Heart left ventricle (tissue), 16 donors: Measurements from ENCODE around the gene TOM1. TPM values are rescaled to one million over a fixed set of nuclear protein-coding genes. Genes with fewer than 3 reads are reported as not detected.

Experiments used
- ATAC-seq, 4 donors: fragments of 200-7000 bp; cut with Tn5 transposase; one replicate each; pipeline ENCODE4 v1.9.1; 2020 to 2022; ENCODE audit warnings: moderate library complexity in 4 of 4, mild to moderate bottlenecking in 3 of 4, moderate number of reproducible peaks in 1 of 4
- DNase-seq, 5 donors: peaks; one replicate each; pipeline ENCODE4 v3.0.0-alpha.2; 2020
- H3K27ac ChIP-seq, 12 donors: fragments of 200-600 bp; sonication (generic) in 4 of 12; one replicate each; pipeline versions ENCODE4 v1.5.0 to v1.8.0; 2016 to 2022; ENCODE audit warnings: mild to moderate bottlenecking in 2 of 12
- H3K27me3 ChIP-seq, 9 donors: fragments of 200-600 bp; sonication (generic) in 2 of 9; one replicate each; pipeline versions ENCODE4 v1.5.1 to v1.8.0; 2016 to 2022; ENCODE audit warnings: mild to moderate bottlenecking in 3 of 9
- H3K36me3 ChIP-seq, 9 donors: fragments of 200-600 bp; sonication (generic) in 2 of 9; one replicate each; pipeline versions ENCODE4 v1.5.0 to v1.8.0; 2018 to 2022; ENCODE audit warnings: mild to moderate bottlenecking in 2 of 9
- H3K4me1 ChIP-seq, 12 donors: fragments of 200-600 bp; sonication (generic) in 4 of 12; one replicate each; pipeline versions ENCODE4 v1.5.0 to v1.8.0; 2016 to 2022; ENCODE audit warnings: mild to moderate bottlenecking in 3 of 12
- H3K4me3 ChIP-seq, 12 donors: fragments of 200-600 bp; sonication (generic) in 4 of 12; one replicate each; pipeline versions ENCODE4 v1.5.0 to v1.8.0; 2017 to 2022; ENCODE audit warnings: mild to moderate bottlenecking in 9 of 12, moderate library complexity in 4 of 12
- H3K9me3 ChIP-seq, 12 donors: fragments of 200-600 bp; sonication (generic) in 4 of 12; one replicate each; pipeline versions ENCODE4 v1.5.0 to v1.8.0; 2016 to 2022; ENCODE audit warnings: mild to moderate bottlenecking in 1 of 12
- CTCF ChIP-seq, 12 donors: fragments of 200-600 bp; sonication (generic) in 4 of 12; IDR thresholded peaks; one replicate each; pipeline versions ENCODE4 v1.5.0 to v1.8.0; 2018 to 2022; ENCODE audit warnings: antibody characterized with exemption in 12 of 12, mild to moderate bottlenecking in 5 of 12
- POLR2A ChIP-seq, 2 donors: fragments of 450-650 bp; IDR thresholded peaks; one replicate each; pipeline ENCODE4 v1.6.1; 2017; ENCODE audit warnings: antibody characterized with exemption in 2 of 2, mild to moderate bottlenecking in 2 of 2, moderate library complexity in 2 of 2
- WGBS, 4 donors: extraction: QIAGEN DNeasy Blood & Tissue Kit in 2 of 4; methylation state at CpG; one replicate each; pipeline versions ENCODE4 v1.1.5 to v1.1.7; 2013 to 2018; 5-methylcytosine and 5-hydroxymethylcytosine counted together
- intact Hi-C, 10 donors: fragments of 100-400 bp; cut with DNase I; formaldehyde crosslinking; loops; one replicate each; pipeline versions ENCODE4 v1.11.1 to v1.14.2; 2022
- polyA plus RNA-seq, 2 donors: library from polyadenylated mRNA; stranded (reverse); fragments of 200-250 nt; gene quantifications; one replicate each; pipeline ENCODE4 v1.2.3, GENCODE V29; 2013
- total RNA-seq, 9 donors: library from RNA; depleted of rRNA in 2 of 9; stranded (reverse); fragments of >200 nt in 2 of 9; fragmentation: NEBNext Ultra II Directional in 3 of 9; extraction: Animal tissue kit (Norgen Biotek cat#: 25700) in 3 of 9; gene quantifications; one replicate each; pipeline versions ENCODE4 v1.1.0 to v1.2.4, GENCODE V29; 2016 to 2023
- donor health status: ischemic (EF 13 %, LVEDD 7.1; RV severe dilation, severe dysfunction).
- donor health status: healthy with polysubstance abuse.
- donor health status: DM: no; HTN: yes; CAD: no.
- donor health status: DM: no; HTN: no; CAD: no.
- donor health status: ischemic (EF 25% LVEDD 6.9; RV normal size, moderate dysfunction).
- donor health status: ischemic (EF 25% LVEDD 5.7; RV mildly dilated, moderate dysfunction).
- donor health status: healthy.
- donor health status: DM: yes; HTN: yes; CAD: no.
- donor health status: ischemic (EF 35%, LVEDD 5.7; RV mildly dilated, moderate dysfunction).
- donor health status: nonischemic (EF 11% LVEDD 7.7; RV severe dilation, severe dysfunction).
- donor health status: DM: yes; HTN: yes; CAD: no.
- donor health status: PGD.
- donor health status: ischemic (EF 29% LVEDD 5.4; RV normal size, mild dysfunction).
- donor health status: nonischemic (EF 23%, LVEDD 6.1; RV moderate dilation, normal function).

Gene TOM1
- total and polyA plus RNA-seq, 11 donors: 46.8 to 362 (median 56.8) TPM

DNA sequence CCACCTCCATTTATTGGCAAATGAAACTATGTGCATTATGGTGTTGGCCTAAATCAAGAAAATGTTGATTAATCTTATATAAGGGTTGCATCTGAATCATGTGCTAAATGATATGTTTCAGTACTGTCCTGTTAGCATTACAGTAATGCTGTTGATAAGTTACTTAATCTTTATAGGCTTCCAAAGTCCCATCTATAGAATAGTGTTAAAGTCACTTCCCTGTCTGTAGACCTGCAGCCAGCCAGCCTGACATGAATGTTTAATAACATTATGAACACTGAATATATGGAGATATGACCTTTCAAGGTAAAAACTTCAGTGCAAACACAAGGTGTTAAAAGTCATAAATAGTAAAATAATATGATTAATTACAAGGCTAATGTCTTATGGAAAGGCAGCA is 3.6 kb upstream of the TOM1 start:
- no peak for TF ChIP-seq POLR2A (IDR thresholded peaks at IDR 0.05)
- TF ChIP-seq CTCF (IDR thresholded peaks at IDR 0.05): no peak
- ATAC-seq (no peak), DNase-seq (no peak)
- intact Hi-C loops: loop anchor here in 1 of 10 donors (5.0 kb wide), 1 partner anchor 39 kb away; the partner anchor contains the start of gene HMGXB4
- Histone ChIP-seq H3K4me1 (peaks cover 0 to 17% (median 13%) of the 10 kb centered on the region in 12 donors), H3K27ac (no peak overlapping the region), H3K36me3 (peaks cover 0 to 57% (median 42%) of the 10 kb centered on the region in 9 donors), H3K27me3 (no peaks in the 10 kb centered on the region), H3K4me3 (no peak overlapping the region), H3K9me3 (no peaks in the 10 kb centered on the region)

GRCh38 chr22:35299217-35299672 is 449 bp upstream of the TOM1 start:
- Histone ChIP-seq H3K27ac (peak overlapping the region; percentile 73 to 98 (median 92)), H3K27me3 (no peaks in the 10 kb centered on the region), H3K4me1 (peaks cover 0 to 43% (median 22%) of the 10 kb centered on the region in 12 donors), H3K4me3 (peak overlapping the region; percentile 63 to 97 (median 76)), H3K36me3 (peaks cover 0 to 25% (median 11%) of the 10 kb centered on the region in 9 donors), H3K9me3 (no peaks in the 10 kb centered on the region)
- DNase-seq (no peak), ATAC-seq (peak in 3 of 4 donors; percentile 4 to 26 (median 20))
- WGBS, 4 donors: 8 to 11% (median 10%) methylated on average over 10 to 13 of the region's 13 CpGs
- intact Hi-C loops: loop anchor here in 1 of 10 donors (5.0 kb wide), 1 partner anchor 42 kb away; the partner anchor contains the start of gene HMGXB4
- TF ChIP-seq POLR2A (IDR thresholded peaks at IDR 0.05) (no peak), CTCF (IDR thresholded peaks at IDR 0.05) (peak in 2 of 12 donors; percentile 7)

GRCh38 chr22:35301372-35301874 is 1.7 kb downstream of the TOM1 start:
- ATAC-seq: no peak
- Histone ChIP-seq H3K36me3 (peaks cover 0 to 6% (median 0%) of the 10 kb centered on the region in 9 donors), H3K4me1 (peaks cover 6 to 60% (median 31%) of the 10 kb centered on the region in 12 donors), H3K27ac (peak overlapping the region in 7 of 12 donors; percentile 86 to 98 (median 94)), H3K9me3 (no peaks in the 10 kb centered on the region), H3K27me3 (no peaks in the 10 kb centered on the region), H3K4me3 (peak overlapping the region in 6 of 12 donors; percentile 64 to 95 (median 81))
- TF ChIP-seq POLR2A (IDR thresholded peaks at IDR 0.05) (no peak), CTCF (IDR thresholded peaks at IDR 0.05) (no peak)
- intact Hi-C loops: no loop called here
- peak in 1 of 5 donors; percentile 50 for DNase-seq
- WGBS, 4 donors: 79 to 86% (median 82%) methylated on average over 17 of the region's 17 CpGs

DNA sequence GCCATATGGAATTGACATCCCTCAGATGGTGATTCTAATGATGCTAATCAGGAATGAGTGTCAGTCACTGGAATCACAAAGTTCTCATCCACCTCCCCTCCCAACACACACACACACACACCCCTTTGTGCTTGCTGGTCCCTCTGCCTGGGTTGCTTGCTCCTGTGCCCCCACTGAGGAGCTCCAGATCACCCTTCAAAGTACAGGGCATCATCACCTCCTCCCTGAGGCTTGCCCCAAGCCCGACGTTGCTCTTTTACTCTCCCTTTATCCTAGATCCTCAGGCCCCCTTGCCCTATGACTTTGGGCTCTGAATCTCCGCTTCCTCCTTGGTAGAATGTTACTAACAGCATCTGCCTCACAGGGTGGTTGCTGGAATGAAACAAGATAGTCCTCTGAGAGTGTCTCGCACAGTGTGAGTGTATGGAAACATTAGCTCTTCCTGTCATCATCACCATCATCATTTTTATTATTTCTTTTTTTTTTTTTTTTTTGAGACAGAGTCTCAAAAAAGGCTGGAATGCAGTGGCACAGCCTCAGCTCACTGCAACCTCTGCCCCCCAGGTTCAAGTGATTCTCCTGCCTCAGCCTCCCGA is 3.4 kb downstream of the TOM1 start:
- Histone ChIP-seq H3K4me3 (no peak overlapping the region), H3K36me3 (no peaks in the 10 kb centered on the region), H3K27ac (peak overlapping the region in 1 of 12 donors; percentile 24), H3K4me1 (peaks cover 6 to 77% (median 42%) of the 10 kb centered on the region in 12 donors), H3K9me3 (no peaks in the 10 kb centered on the region), H3K27me3 (no peaks in the 10 kb centered on the region)
- ATAC-seq (no peak), DNase-seq (no peak)
- 73 to 92% (median 86%) methylated on average over 5 of the region's 5 CpGs for WGBS, 4 donors
- TF ChIP-seq CTCF (IDR thresholded peaks at IDR 0.05): no peak
- TF ChIP-seq POLR2A (IDR thresholded peaks at IDR 0.05): no peak
- intact Hi-C loops: no loop called here
